ENCODE data around the gene ZNF283. TPM values are rescaled to one million over a fixed set of nuclear protein-coding genes. Genes with fewer than 3 reads are reported as not detected.

The ZNF283 gene
- total and polyA plus RNA-seq, 2 donors (not counting 1 experiment from before 2014, with no cell fraction given): 2.1 to 20.8 TPM

DNA sequence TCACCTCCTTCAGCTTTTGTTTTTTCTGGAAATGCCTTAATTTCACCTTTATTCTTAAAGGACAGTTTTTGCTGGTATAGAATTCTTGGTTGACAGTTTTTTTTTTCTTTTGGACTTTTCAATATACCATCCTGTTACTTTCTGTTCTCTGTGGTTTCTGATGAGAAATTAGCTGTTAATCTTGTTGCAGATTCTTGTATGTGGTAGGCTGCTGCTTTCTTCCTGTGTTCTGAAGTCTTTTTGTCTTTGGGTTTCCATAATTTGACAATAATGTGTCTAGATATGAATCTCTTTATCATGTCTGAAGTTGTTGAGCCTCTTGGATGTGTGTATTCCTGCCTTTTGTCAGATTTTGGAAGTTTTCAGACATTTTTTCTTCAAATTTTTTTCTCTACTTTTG is 12.0 kb downstream of the ZNF283 start:
- no peak overlapping the region for H3K9ac ChIP-seq (ENCODE audit: low read length)
- peaks cover 20 to 73% (median 34%) of the 10 kb centered on the region in 3 donors for H3K9me3 ChIP-seq (ENCODE audit: control extremely low read depth in 1 of 3, control insufficient read depth in 2 of 3, insufficient read depth in 1 of 3, low read length in 2 of 3)
- no peaks in the 10 kb centered on the region for H3K4me1 ChIP-seq (ENCODE audit: control insufficient read depth in 2 of 2, insufficient read depth in 2 of 2, low read length in 2 of 2)
- H3K4me3 ChIP-seq (ENCODE audit: control extremely low read depth in 1 of 5, extremely low read depth in 1 of 5, insufficient read depth in 1 of 5, low read depth in 2 of 5, low read length in 4 of 5): no peak overlapping the region
- H2AFZ ChIP-seq (ENCODE audit: insufficient read depth, low read depth, low read length, poor library complexity, severe bottlenecking): no peak overlapping the region
- Mint-ChIP-seq H3K9me3 (ENCODE audit: insufficient read depth) (peaks cover 33% of the 10 kb centered on the region), H3K27me3 (no peaks in the 10 kb centered on the region), H3K4me3 (no peak overlapping the region), H3K4me1 (no peaks in the 10 kb centered on the region), H3K27ac (no peak overlapping the region)
- H3K4me2 ChIP-seq (replicated peaks; ENCODE audit: low read depth, low read length, poor library complexity, severe bottlenecking): no peak overlapping the region
- intact Hi-C loops (cut with micrococcal nuclease): no loop called here
- no peaks in the 10 kb centered on the region for H4K20me1 ChIP-seq (ENCODE audit: control insufficient read depth, insufficient read depth, low read length, poor library complexity, severe bottlenecking)
- ChIA-PET CTCF (interaction anchor here (0.7 kb wide), 1 partner anchor 9 kb away, joined by 3 read pairs; no protein-coding TSS in a partner anchor), POLR2A (no interaction called here)
- H3K27ac ChIP-seq (ENCODE audit: low read length in 2 of 2): no peak overlapping the region
- TF ChIP-seq CTCF (IDR thresholded peaks at IDR 0.05): no peak
- no peak for TF ChIP-seq EZH2 (IDR thresholded peaks at IDR 0.05; ENCODE audit: borderline replicate concordance, insufficient read depth, low read depth, low read length, poor library complexity, severe bottlenecking)
- peaks cover 21 to 61% of the 10 kb centered on the region in 2 experiments for H3K36me3 ChIP-seq (replicated peaks in 1 of 2; ENCODE audit: control extremely low read depth in 1 of 2, control insufficient read depth in 1 of 2, extremely low read depth in 1 of 2, insufficient read depth in 2 of 2, low read length in 1 of 2)
- ATAC-seq (ENCODE audit: low read depth) (no peak), DNase-seq (no peak)
- no peaks in the 10 kb centered on the region for H3K79me2 ChIP-seq (ENCODE audit: control insufficient read depth, insufficient read depth, low read length)
- no peaks in the 10 kb centered on the region for H3K27me3 ChIP-seq (replicated peaks in 1 of 4; ENCODE audit: control extremely low read depth in 1 of 4, control insufficient read depth in 3 of 4, insufficient read depth in 4 of 4, low read length in 3 of 4)

DNA sequence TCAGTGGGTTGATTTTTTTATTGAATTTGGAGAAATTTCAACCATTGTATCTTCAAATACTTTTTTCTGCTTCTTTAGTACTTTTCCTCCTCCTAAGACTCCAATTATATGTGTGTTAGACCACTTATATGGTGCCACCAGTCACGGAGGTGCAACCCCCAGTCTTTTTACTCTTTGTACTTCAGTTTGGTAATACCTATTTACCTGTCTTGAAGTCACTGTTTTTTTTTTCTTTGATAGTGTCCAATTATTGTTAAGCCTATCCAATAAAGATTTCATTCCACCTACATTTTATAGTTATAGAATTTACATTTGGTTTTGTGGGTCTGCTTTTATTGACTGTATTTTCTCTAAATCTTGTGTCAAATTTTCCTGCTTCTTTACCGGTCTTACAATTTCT is 14.9 kb downstream of the ZNF283 start:
- Mint-ChIP-seq H3K27me3 (no peaks in the 10 kb centered on the region), H3K27ac (no peak overlapping the region), H3K4me1 (no peaks in the 10 kb centered on the region), H3K4me3 (no peak overlapping the region), H3K9me3 (ENCODE audit: insufficient read depth) (peaks cover 29% of the 10 kb centered on the region)
- Histone ChIP-seq H3K27me3 (replicated peaks in 1 of 4; ENCODE audit: control extremely low read depth in 1 of 4, control insufficient read depth in 3 of 4, insufficient read depth in 4 of 4, low read length in 3 of 4) (no peaks in the 10 kb centered on the region), H3K4me1 (ENCODE audit: control insufficient read depth in 2 of 2, insufficient read depth in 2 of 2, low read length in 2 of 2) (no peaks in the 10 kb centered on the region), H3K36me3 (replicated peaks in 1 of 2; ENCODE audit: control extremely low read depth in 1 of 2, control insufficient read depth in 1 of 2, extremely low read depth in 1 of 2, insufficient read depth in 2 of 2, low read length in 1 of 2) (peaks cover 20 to 41% of the 10 kb centered on the region in 2 experiments), H3K9ac (ENCODE audit: low read length) (peak overlapping the region; percentile 26), H4K20me1 (ENCODE audit: control insufficient read depth, insufficient read depth, low read length, poor library complexity, severe bottlenecking) (no peaks in the 10 kb centered on the region), H3K4me2 (replicated peaks; ENCODE audit: low read depth, low read length, poor library complexity, severe bottlenecking) (no peak overlapping the region), H3K27ac (ENCODE audit: low read length in 2 of 2) (no peak overlapping the region), H3K4me3 (ENCODE audit: control extremely low read depth in 1 of 5, extremely low read depth in 1 of 5, insufficient read depth in 1 of 5, low read depth in 2 of 5, low read length in 4 of 5) (peak overlapping the region in 1 of 5 experiments; percentile 9), H2AFZ (ENCODE audit: insufficient read depth, low read depth, low read length, poor library complexity, severe bottlenecking) (no peak overlapping the region), H3K79me2 (ENCODE audit: control insufficient read depth, insufficient read depth, low read length) (no peaks in the 10 kb centered on the region), H3K9me3 (ENCODE audit: control extremely low read depth in 1 of 3, control insufficient read depth in 2 of 3, insufficient read depth in 1 of 3, low read length in 2 of 3) (peaks cover 23 to 78% (median 30%) of the 10 kb centered on the region in 3 donors)
- no peak for DNase-seq
- POLR2A ChIA-PET: no interaction called here
- CTCF ChIA-PET: no interaction called here
- ATAC-seq (ENCODE audit: low read depth): no peak
- no CpG with 5 or more reads among the region's 2 CpGs for WGBS (ENCODE audit: insufficient coverage)
- TF ChIP-seq EZH2 (IDR thresholded peaks at IDR 0.05; ENCODE audit: borderline replicate concordance, insufficient read depth, low read depth, low read length, poor library complexity, severe bottlenecking) (no peak), CTCF (IDR thresholded peaks at IDR 0.05) (no peak)
- intact Hi-C loops (cut with micrococcal nuclease): no loop called here
